Measurements from ENCODE around the gene MNAT1.

MNAT1 gene

GRCh38 chr14:60972295-60972694, 237.7 kb downstream of the MNAT1 start:
- no peak for DNase-seq

- no peak for DNase-seq
Measured at GRCh38 chr14:60973070-60973469, 238.5 kb downstream of the MNAT1 start.

- DNase-seq: no peak
Measured at GRCh38 chr14:60974090-60974651, 239.6 kb downstream of the MNAT1 start.

DNA sequence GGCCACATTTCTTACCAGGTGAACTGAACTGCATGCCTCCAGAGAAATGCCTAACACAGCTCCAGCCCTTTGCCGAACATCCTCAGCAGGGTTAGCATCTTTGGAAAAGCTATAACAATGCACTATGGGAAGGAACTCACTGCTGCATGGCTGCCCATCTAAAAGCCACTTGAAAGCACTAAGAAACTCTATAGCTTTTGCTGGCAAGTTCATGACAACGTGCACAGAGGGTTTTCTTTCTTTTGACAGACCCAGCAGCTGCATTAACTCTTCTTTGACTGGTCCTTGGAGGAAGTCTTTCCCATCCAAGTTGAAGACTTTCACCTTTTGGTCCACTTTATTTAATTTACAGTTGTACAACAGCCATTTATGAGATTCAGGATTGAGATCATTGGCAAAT, 241.0 kb downstream of the MNAT1 start:
- DNase-seq: no peak

DNA sequence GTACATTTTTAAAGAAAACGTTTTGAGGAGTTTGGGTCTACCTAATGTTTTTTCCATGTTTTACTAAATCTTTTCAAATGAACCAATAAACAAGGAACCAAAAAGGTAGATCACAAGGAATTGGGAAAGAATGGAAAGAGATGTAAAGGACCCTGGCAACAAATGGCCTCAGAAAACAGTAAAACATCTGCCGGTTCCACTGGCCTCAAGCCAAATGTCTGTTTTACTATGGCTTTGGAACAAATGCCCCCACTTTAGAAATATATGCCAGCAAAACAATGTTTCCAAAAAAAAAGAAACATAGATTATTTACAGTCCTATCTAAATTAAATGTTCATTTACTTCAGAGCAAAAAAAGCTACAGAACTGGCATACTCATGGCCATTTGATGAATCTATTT, 243.3 kb downstream of the MNAT1 start:
- no peak for DNase-seq

GRCh38 chr14:60980811-60981632, 246.5 kb downstream of the MNAT1 start, which contains the start of the genes SLC38A6 and TRMT5:
SLC38A6 (plus strand) TSS chr14:60981245; CDS start chr14:60981278, 33 bp downstream.
TRMT5 (minus strand) TSS chr14:60981079; CDS start chr14:60980973, 106 bp downstream.
- DNase-seq: peak; percentile 93

DNA sequence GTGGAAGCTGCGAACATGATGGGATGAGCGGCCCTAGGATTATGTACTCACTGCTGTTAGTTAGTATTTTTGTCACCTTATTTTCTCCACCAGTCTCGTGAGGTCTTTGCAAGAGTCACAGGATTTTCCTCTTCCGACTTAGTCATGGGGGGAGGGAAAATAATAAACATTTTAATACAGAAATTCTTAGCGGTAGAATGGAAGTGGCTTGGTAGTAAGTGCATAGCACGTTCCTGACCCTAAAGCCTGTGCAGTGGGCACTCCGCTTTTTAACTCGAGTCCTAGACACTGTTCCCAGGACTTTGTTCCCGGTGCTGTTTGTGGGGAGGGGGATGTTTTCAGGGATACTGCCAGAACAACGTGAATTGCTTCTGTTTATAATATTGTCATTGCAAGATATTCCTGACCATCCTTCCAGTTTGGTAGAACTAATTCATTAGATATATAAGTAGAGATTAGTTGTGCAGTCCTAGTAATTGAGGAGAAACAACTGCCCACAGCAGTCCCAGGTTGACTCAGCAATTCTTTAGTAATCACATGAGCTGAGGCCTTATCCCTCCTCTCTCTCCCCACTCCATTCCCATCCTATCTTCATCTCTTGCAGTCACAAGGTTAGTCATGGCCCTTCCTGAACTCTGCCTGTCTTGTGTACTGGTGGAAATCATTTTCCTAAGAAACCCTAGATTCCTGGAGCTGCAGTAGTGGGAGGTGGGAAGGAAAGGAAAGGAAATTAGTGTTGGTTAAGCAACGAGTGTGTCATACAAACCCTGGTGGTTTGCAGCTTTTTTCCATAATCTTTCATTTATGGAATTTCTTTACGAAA, 247.3 kb downstream of the MNAT1 start:
- no peak for DNase-seq

DNA sequence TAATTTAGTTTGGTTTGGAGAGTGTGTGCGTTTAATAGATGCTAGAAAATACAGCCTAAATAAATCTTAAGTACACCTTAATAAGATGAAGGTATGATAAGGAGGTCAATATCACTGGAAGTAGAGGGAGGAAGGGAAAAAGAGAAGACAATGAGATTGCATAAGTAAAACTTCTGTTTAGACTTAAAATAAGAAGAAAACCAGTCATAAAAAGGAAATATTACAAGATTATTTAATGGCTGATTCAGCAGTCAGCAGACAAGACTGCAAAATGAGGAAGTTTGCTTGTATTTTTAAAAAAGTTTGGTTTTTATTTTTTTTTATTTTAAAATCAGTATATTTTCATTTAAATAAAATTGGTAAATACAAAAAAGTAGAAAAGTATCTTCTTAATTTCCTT, 249.6 kb downstream of the MNAT1 start:
- no peak for DNase-seq

DNA sequence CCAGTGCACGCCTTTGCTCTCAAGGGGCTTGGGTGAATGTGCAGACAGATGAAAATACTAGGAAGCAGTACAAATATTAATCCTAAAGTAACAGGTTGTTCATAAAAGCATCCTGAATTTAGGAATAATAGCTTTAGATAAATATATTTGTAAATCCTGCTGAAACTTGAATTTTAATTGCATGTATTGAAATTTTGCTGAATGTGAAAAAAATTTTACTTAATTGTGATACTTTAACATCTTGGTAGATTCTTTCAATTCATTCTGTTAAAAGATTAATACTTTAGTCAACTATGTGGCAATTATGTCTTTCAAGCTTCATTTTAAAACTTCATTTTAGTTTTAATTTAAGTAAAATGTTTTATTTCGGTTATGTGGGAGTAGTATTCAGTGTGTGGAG, 251.9 kb downstream of the MNAT1 start:
- no peak for DNase-seq

GRCh38 chr14:60989599-60989998, 255.0 kb downstream of the MNAT1 start:
- no peak for DNase-seq

DNA sequence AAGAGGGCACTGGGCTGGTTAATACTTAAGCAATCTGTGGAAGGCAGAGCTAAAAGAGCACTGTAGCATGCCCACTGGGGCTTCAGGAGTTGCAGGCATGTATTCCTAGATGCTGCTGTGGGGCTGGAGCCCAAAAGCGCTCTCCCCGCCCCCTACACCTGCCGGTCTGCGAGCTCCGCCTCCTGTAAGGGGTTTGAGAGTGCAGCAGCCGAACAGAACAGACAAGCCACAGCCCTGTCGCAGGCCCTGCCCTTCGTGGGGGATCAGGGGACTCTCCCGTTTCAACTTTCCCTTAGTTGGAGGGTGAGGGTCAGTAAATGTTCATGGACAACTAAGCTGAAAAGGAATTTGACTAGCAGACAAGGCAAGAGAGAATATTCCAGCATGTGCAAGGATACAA, 264.1 kb downstream of the MNAT1 start:
- DNase-seq: no peak

DNA sequence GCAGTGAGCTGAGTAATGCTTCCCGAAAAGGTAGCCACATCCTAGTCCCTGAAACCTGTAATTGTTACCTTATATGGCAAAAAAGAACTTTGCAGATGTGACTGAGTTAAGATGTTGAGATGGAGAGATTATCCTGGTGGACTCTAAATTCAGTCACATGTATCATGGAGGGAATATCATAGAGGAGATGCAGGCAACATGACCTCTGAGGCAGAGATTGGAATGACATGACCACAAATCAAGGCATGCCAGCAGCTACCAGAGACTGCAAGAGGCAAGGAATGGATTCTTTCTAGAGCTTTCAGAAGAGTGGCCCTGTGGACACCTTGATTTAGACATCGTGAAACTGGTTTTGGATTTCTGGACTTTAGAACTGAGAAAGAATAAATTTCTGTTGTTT, 265.0 kb downstream of the MNAT1 start:
- DNase-seq: no peak

DNA sequence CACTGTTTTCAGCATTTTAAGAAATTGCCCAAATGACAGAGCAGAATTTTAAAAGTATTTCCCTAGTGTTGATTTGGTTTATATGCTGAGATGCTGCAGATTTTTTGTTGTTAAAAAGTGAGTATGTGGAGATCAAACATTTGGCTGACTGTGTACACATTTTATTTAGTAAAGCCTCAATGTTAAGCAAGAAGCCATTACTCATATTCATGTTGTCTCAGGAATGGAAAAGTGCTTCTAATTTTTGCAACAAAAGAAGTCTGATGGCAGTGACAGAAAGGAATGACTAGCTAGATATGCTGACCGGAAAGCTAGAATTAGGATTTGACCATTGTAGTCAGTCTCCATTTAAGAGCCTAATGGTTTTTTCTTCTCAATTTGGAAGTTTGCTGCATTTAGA, 269.0 kb downstream of the MNAT1 start:
- DNase-seq: no peak

GRCh38 chr14:61019537-61019936, 285.0 kb downstream of the MNAT1 start:
- no peak for DNase-seq

All from midbrain (tissue), 1 donor.